ENCODE measurements around the gene SMPD2.

The SMPD2 gene

DNA sequence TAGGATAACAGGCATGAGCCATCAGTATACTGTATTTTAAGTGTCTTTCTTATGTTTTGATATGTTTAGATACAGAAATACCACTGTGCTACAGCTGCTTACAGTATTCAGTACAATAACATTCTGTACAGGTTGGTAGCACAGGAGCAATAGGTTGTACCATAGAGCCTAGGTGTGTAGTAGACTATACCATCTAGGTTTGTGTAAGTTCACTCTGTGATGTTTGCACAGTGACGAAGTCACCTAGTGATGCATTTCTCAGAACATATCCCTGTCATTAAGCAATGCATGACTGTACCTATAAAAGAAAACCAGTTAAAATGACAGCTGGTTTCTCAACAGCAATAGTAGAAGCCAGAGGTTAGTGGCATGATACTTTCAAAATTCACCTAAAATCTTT lies 45.5 kb downstream of the SMPD2 start:
- DNase-seq = no peak

DNA sequence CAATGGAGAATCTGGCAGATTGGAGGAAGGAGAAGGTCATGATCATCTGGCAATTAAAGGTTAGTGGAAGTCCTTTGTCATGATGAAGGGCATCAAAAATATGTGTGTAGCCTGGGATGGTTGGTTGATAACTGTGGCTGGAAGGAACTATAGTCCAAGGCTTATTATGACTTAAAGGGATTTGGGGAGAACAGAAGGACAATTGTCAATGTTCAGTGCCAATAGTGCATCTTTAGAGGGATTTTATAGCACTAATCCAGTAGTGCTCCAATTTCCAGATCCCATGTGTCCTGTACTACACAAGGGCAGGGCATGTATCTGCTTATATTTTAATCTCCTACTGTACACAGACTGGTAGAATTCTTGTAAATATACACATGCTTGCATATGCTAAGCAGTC lies 47.5 kb downstream of the SMPD2 start:
- DNase-seq = no peak

DNA sequence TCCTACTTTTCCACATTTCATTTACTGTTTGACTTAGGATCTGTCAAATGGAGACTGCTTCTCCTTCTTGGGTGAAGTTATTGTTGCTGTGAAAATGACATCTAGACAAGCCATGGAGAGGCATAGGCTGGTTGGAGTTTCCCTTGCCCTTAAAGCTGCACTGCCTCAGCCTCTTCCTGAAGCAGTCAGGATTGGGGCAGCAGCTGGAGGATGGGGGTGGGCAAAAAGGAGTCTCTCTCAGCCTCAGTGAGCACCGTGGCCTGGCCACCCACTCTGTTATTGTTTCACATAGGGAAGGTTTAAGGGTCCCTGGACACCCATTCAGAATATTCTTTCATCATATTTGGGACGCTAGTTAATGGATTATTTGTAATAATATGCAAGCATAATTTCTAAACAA lies 50.2 kb downstream of the SMPD2 start:
- DNase-seq = no peak

DNA sequence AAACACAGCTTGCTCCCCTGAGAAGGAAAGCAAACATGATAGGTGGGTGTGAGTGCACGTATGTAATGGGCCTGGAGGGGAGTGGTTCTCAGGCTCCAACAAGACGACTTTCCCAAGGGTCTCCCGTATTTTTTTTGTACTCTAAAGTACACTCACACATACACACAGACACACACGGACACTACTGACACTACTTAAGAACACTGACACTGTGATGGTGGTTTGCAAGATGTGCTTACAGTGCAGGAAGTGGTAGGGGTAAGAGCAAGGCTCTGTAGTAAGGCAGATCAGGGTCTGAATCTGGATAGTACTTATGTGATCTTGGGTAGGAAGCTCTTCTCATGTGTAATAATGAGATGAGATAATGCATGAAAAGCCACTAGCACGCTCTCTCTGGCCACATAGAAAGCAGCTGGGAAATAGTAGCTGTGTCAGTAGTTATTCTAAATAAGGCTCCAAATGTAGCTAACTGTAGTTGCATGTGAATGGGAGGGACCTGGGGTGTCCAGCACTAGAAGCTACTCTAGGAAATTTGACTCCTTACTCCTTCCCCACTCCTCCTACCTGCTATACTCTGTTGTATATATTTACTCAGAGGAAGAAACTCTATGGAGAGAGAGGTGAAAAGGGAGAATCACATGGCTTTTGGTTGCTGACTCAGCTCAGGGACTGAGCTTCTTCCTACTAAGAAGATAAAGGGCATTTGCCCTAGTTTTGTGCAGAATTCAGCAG lies 50.8 kb downstream of the SMPD2 start:
- peak; percentile 47 for DNase-seq
